DOHH2 (cell line): ENCODE measurements around the gene TTC21B.

Experiments
- H3F3A ChIP-seq: fragments of 200-600 bp; sonication (generic), shearing (Covaris generic); 2 replicates; pipeline ENCODE4 v1.6.0; 2016; ENCODE audit warnings: antibody characterized with exemption, mild to moderate bottlenecking; ENCODE audit not compliant: control insufficient read depth, insufficient read depth
- H3K27ac ChIP-seq: fragments of 200-600 bp; sonication (generic); 2 replicates; pipeline ENCODE4 v1.5.1; 2014; ENCODE audit warnings: low read depth, mild to moderate bottlenecking, low read length, moderate library complexity
- H3K27me3 ChIP-seq: fragments of 200-600 bp; sonication (generic); 2 replicates; pipeline ENCODE4 v1.6.1; 2014; ENCODE audit warnings: mild to moderate bottlenecking, low read length, mixed read lengths; ENCODE audit not compliant: control insufficient read depth
- H3K36me3 ChIP-seq: fragments of 200-600 bp; sonication (generic); 2 replicates; pipeline ENCODE4 v1.6.1; 2014; ENCODE audit warnings: mild to moderate bottlenecking, low read length, moderate library complexity, mixed read lengths; ENCODE audit not compliant: control insufficient read depth
- H3K4me1 ChIP-seq: fragments of 200-600 bp; sonication (generic); 2 replicates; pipeline ENCODE4 v1.6.1; 2014; ENCODE audit warnings: mild to moderate bottlenecking, low read length, mixed read lengths; ENCODE audit not compliant: control insufficient read depth
- H3K4me2 ChIP-seq: fragments of 200-600 bp; sonication (generic); 2 replicates; pipeline ENCODE4 v1.6.0; 2014; ENCODE audit warnings: mild to moderate bottlenecking, low read length, moderate library complexity
- H3K4me3 ChIP-seq: fragments of 200-600 bp; sonication (generic); 2 replicates; pipeline ENCODE4 v1.5.1; 2014; ENCODE audit warnings: mild to moderate bottlenecking, low read length, mixed read lengths
- H3K79me2 ChIP-seq: fragments of 200-600 bp; sonication (generic); 2 replicates; pipeline ENCODE4 v1.6.1; 2014; ENCODE audit warnings: mild to moderate bottlenecking, low read length, mixed read lengths; ENCODE audit not compliant: control insufficient read depth
- H3K9me2 ChIP-seq: fragments of 200-600 bp; sonication (generic); replicated peaks from 2 replicates; pipeline ENCODE4 v1.6.1; 2014; ENCODE audit warnings: mild to moderate bottlenecking, low read length, mixed read lengths; ENCODE audit not compliant: control insufficient read depth
- H3K9me3 ChIP-seq: fragments of 200-600 bp; sonication (generic); 2 replicates; pipeline ENCODE4 v1.6.1; 2014; ENCODE audit warnings: antibody characterized with exemption, low read length, mixed read lengths; ENCODE audit not compliant: control insufficient read depth, insufficient read depth
- H4K20me1 ChIP-seq: fragments of 200-600 bp; sonication (generic); 2 replicates; pipeline ENCODE4 v1.6.0; 2014; ENCODE audit warnings: low read depth, mild to moderate bottlenecking, antibody characterized with exemption, low read length, moderate library complexity; ENCODE audit not compliant: control insufficient read depth, insufficient read depth
- EZH2phosphoT487 ChIP-seq: fragments of 200-600 bp; sonication (generic); IDR thresholded peaks from 2 replicates; pipeline ENCODE4 v1.6.1; 2017; ENCODE audit warnings: borderline replicate concordance, mild to moderate bottlenecking, antibody characterized with exemption, low read length, moderate library complexity, mixed read lengths
- TF ChIP-seq, protein P1 (sequence below): fragments of 200-600 bp; sonication (generic); IDR thresholded peaks from one replicate; pipeline ENCODE4 v1.5.1; 2014; ENCODE audit warnings: antibody characterized with exemption, mild to moderate bottlenecking, low read depth, low read length; ENCODE audit not compliant: poor library complexity, severe bottlenecking

The TTC21B gene

DNA sequence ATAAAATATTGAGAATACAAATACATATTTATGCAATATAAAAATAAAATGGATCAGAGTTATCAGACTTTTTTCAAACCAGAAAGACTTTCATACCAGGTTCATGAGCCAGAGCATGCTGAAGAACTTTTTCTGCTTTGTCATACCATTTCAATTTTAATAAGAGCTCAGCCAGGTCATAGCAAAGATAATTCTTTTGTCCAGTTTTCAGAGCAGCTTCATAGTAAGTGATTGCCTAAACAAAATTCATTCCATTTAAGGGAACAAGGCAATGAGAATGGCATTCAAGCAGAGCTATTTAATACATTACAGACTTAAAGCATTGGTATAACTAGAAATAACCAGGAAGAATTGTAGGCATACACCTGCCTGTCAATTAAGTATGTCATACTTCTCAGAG is 42.3 kb downstream of the TTC21B start:
- TF ChIP-seq, protein P1, sequence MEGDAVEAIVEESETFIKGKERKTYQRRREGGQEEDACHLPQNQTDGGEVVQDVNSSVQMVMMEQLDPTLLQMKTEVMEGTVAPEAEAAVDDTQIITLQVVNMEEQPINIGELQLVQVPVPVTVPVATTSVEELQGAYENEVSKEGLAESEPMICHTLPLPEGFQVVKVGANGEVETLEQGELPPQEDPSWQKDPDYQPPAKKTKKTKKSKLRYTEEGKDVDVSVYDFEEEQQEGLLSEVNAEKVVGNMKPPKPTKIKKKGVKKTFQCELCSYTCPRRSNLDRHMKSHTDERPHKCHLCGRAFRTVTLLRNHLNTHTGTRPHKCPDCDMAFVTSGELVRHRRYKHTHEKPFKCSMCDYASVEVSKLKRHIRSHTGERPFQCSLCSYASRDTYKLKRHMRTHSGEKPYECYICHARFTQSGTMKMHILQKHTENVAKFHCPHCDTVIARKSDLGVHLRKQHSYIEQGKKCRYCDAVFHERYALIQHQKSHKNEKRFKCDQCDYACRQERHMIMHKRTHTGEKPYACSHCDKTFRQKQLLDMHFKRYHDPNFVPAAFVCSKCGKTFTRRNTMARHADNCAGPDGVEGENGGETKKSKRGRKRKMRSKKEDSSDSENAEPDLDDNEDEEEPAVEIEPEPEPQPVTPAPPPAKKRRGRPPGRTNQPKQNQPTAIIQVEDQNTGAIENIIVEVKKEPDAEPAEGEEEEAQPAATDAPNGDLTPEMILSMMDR: no peak
- no peak for TF ChIP-seq EZH2phosphoT487
- Histone ChIP-seq H3K9me2 (no peaks in the 10 kb centered on the region), H3K27me3 (no peaks in the 10 kb centered on the region), H3K4me1 (no peaks in the 10 kb centered on the region), H3K4me2 (no peak overlapping the region), H3K9me3 (no peaks in the 10 kb centered on the region), H3K79me2 (no peaks in the 10 kb centered on the region), H3K36me3 (peaks cover 40% of the 10 kb centered on the region), H3F3A (no peaks in the 10 kb centered on the region), H4K20me1 (no peaks in the 10 kb centered on the region), H3K27ac (no peak overlapping the region), H3K4me3 (no peak overlapping the region)

DNA sequence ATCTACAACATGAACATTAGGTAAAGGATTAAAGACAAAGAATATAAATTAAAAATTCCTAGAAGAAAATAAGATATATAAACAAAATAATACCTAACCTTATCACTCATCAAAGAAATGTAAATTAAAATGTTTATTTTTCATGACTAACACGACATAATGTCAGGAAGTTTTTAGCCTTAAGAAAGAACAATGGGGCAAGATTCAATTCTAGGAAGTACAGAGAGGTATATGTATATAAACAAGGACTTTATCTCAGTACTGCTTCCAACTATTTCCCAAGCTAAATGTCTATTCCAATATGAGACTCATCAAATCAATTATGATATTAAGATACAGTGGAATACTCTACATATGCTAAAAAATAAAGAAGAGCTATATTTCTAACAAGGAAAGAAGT is 44.1 kb downstream of the TTC21B start:
- no peaks in the 10 kb centered on the region for H3K4me1 ChIP-seq
- no peak overlapping the region for H3K27ac ChIP-seq
- no peak overlapping the region for H3K4me2 ChIP-seq
- H3F3A ChIP-seq: no peaks in the 10 kb centered on the region
- H3K79me2 ChIP-seq: no peaks in the 10 kb centered on the region
- peaks cover 33% of the 10 kb centered on the region for H3K36me3 ChIP-seq
- no peaks in the 10 kb centered on the region for H4K20me1 ChIP-seq
- no peak for TF ChIP-seq EZH2phosphoT487
- TF ChIP-seq, protein P1: no peak
- H3K27me3 ChIP-seq: no peaks in the 10 kb centered on the region
- no peaks in the 10 kb centered on the region for H3K9me3 ChIP-seq
- H3K9me2 ChIP-seq: no peaks in the 10 kb centered on the region
- no peak overlapping the region for H3K4me3 ChIP-seq

- Histone ChIP-seq H3K27ac (no peak overlapping the region), H3K4me3 (no peak overlapping the region), H3K27me3 (no peaks in the 10 kb centered on the region), H3F3A (no peaks in the 10 kb centered on the region), H3K79me2 (no peaks in the 10 kb centered on the region), H3K36me3 (peaks cover 23% of the 10 kb centered on the region), H4K20me1 (no peaks in the 10 kb centered on the region), H3K9me2 (no peaks in the 10 kb centered on the region), H3K4me1 (no peaks in the 10 kb centered on the region), H3K4me2 (no peak overlapping the region), H3K9me3 (no peaks in the 10 kb centered on the region)
- TF ChIP-seq EZH2phosphoT487: no peak
- TF ChIP-seq, protein P1: no peak
Measured at GRCh38 chr2:165905854-165906253, 47.7 kb downstream of the TTC21B start.

- Histone ChIP-seq H3K27ac (no peak overlapping the region), H3K4me3 (no peak overlapping the region), H4K20me1 (no peaks in the 10 kb centered on the region), H3K4me2 (no peak overlapping the region), H3K4me1 (no peaks in the 10 kb centered on the region), H3K79me2 (no peaks in the 10 kb centered on the region), H3K27me3 (no peaks in the 10 kb centered on the region), H3F3A (no peaks in the 10 kb centered on the region), H3K9me3 (no peaks in the 10 kb centered on the region), H3K9me2 (no peaks in the 10 kb centered on the region), H3K36me3 (peaks cover 23% of the 10 kb centered on the region)
- TF ChIP-seq EZH2phosphoT487: no peak
- TF ChIP-seq, protein P1: no peak
Measured at GRCh38 chr2:165905269-165905668, 48.3 kb downstream of the TTC21B start.
